ENCODE data around the gene ROR2.

The ROR2 gene

GRCh38 chr9:91603932-91604331, 346.1 kb downstream of the ROR2 start:
- no peak for DNase-seq

- DNase-seq, result no peak
Observed at GRCh38 chr9:91599564-91599963, 350.5 kb downstream of the ROR2 start.

- DNase-seq, result no peak
Observed at GRCh38 chr9:91591627-91592026, 358.4 kb downstream of the ROR2 start.

DNA sequence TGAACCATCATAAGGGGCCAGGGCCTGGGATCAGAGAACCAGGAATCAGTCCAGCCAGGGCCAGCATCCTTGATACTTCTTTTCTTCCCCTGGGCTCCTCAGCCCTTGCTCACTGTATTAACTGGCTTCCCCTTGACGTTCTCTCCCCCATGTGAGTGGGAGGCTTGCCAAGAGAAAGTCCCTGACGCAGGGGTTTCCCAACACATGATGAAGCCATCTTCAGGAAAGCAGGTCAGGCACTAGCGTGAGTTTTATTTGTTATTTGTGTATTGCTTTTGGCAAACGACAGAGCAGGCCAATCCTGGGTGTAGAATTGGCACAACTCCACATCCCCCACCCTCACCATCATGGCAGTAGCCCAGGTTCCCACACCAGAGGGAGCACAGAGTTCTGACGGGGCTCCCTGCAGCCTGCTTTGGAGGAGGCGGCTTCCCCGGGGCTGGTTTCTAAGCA, 360.9 kb downstream of the ROR2 start:
- no peak for DNase-seq

GRCh38 chr9:91586282-91586681, 363.7 kb downstream of the ROR2 start:
- no peak for DNase-seq

GRCh38 chr9:91583966-91584365, 366.1 kb downstream of the ROR2 start:
- DNase-seq, result no peak

DNA sequence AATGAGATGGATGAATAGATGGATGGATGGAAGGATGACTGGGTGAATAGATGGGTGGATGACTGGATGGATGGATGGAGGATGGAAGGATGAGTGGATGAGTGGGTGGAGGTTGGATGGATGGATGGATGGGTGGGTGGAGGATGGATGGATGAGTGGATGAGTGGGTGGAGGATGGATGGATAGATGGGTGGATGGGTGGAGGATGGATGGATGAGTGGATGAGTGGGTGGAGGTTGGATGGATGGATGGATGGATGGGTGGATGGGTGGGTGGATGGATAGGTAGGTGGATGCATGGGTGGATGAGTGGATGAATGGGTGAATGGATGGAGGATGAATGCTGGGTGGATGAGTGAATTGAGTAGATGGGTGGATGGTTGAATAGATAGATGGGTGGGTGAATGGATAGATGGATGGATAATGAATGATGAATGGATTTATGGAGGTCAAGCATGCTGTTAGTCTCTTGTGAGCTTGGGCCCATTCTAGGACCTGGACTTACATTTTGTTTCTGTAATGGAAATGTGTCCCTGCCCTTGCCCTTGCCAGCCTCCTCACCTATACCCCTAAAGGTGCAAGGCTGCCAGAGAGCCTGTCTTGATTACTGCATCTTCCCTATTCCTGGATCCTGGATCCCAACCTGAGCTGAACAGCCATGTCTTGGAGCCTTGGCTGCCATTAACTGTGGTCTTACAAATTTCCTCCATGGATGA, 366.7 kb downstream of the ROR2 start:
- DNase-seq, result no peak

- DNase-seq, result no peak
Observed at GRCh38 chr9:91582181-91582580, 367.8 kb downstream of the ROR2 start.

DNA sequence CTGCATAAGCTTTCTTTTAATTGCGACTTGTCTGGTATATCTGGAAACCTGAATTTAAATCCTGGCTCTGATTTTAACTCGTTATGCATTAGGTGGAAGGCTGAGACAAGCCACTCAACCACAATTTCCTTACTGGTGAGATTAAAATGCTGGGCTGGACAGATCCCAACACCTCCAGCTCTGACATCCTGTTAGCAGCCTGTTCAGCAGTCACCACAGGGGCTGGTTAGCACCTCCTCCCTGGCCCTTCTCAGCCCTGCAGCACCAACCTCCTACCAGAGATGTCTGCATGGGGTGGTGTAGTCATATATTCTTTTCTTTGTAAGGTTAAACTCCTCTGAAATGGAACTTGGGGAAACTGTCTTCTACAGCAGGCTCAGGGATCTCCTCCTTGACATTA, 369.9 kb downstream of the ROR2 start:
- no peak for DNase-seq

DNA sequence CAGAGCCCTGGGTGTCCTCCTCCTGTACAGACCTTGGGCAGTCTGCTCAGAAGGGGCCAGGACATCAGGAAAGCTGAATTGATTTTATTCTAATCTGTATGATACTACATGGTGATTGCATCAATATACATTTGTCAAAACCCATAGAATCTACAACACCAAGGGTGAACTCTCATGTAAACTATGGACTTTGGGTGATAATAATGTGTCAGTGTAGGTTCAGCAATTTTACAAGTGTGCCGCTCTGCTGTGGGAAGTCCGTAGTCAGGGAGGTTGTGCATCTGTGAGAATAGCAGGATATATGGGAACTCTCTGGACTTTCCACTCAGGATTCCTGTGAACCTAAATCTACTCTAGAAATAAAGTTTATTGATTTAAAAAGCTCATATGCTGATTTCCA, 371.1 kb downstream of the ROR2 start:
- DNase-seq, result no peak

- DNase-seq, result no peak
Observed at GRCh38 chr9:91577633-91578061, 372.4 kb downstream of the ROR2 start.

DNA sequence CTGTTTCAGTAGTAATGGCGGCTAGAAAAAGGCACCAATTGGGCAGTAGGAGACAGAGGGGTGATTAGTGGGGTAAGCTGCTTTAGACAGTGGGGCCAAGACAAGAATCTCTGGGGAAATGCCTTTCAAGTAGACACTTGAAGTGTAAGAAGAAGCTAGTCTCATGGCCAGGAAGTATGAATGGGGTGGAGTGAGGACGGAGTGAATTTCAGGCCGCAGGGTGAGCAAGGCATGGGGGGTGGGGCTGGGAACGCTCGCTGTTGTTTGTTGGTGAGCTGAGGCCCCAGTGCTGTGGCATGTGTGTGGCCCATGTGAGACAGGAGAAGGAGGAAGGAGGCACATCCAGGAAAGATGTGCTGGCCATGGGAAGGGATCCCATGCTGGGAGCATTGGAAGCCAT, 377.2 kb downstream of the ROR2 start:
- DNase-seq, result no peak

DNA sequence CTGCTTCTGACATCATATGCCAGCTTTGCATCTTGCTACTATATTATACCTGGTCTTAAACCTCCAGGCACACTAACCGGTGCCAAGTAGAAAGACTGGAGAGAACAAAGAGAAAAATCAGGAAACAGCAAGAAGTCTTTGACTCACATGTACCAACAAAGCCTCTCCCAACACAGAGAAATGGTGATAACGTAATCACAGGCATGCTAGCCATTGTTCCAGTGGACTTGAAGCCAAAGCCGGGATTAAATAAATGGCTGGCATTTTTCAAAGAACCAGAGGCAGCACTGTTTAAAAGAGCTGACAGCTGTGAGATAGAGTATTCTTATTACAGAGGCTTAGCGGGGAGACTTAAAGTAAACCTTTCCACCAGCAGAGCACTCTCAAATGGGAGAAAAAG, 378.0 kb downstream of the ROR2 start:
- DNase-seq, result no peak

DNA sequence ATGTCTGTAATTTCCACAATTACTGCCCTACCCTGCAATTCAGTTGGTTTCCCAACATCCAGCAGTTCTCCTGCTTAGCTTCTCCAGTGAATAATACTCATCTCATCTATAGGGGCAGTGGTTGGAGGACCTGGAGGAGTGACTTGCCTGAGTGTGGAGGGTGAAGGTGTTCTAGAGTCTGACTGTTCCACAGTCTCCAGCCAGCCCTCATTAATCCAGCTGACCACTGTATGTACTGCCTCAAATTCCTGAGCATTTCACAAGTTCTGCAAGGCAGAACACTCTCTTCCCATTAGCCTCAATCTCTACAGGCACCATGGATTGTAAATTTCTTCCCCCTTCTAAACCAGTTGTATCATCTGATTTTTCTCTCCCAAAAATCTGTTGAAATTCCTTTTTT, 379.0 kb downstream of the ROR2 start:
- DNase-seq, result no peak

DNA sequence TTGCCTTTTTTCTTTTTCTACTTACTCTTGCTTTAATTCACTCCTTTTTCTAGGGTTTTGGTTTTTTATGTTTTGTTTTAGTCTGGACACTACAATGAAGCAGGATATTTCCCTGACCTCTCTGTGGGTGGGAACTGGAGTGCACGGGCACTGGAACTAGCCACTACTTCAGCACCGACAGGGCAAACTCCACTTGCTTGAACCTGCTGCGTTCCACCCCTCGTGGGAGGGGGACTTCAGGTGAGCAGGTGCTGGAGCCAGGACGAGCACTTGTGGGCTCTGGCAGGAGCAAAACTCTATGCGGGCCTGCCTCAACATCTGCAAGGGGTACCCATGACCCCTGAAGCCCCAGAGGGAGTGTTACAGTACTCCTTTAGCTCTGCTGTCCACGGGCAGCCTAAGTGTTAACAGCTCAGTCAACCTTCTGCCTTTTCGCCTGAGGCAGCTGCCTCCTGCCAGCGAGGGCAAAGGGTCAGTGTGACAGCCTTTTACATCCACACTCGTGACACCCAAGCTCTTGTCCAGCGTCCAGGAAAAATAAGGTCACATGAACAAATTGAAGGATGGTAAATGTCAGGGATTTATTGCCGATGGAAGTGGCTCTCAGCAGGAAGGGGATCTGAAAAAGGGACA, 382.3 kb downstream of the ROR2 start:
- DNase-seq, result no peak

DNA sequence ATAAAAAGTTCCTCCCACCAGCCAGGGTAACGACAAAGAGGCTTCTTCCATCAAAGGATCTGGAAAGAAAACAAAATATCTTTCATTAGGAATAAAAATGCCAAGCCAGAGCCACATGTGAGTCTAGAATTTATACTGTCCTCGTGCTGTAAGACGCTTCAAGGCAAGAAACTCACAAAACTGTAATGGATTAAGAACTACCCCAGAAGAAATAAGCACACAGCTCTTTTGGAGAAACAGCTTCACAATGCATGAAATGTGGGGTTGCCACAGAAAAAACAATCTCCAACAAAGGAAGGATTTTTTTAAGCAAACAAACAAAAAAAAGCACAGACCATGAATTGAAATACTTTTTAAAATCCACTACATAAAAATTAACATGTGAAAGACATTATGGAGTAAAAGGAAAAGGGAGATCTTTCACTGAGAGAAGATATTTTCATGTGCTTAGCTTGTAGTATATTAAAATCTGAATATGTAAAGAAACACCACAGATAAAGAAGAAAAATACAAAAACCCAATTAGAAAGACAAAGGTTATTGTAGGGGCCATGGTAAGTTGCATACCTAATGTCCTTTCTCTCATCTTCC, 385.9 kb downstream of the ROR2 start:
- no peak for DNase-seq

DNA sequence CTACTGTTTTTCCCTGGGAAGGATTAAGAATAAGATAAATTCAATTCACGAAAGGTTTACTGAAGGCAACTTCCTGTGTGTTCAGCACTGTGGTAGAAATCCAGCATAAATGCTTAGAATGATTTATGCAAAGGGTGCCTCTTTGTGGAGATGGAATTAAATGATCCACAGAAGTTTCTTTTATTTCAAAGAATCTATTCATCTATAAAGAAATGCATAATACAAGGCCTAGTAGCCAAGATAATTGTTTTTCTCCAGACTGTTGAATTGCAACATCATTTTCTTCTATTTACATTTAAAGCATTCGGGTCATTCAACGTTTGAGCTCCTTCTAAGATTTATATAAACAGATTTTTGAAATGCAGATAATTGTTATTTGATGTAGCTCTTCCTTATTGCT, 387.6 kb downstream of the ROR2 start:
- DNase-seq, result no peak

- DNase-seq, result no peak
Observed at GRCh38 chr9:91560301-91560700, 389.7 kb downstream of the ROR2 start.

GRCh38 chr9:91558879-91559278, 391.1 kb downstream of the ROR2 start:
- DNase-seq, result no peak

DNA sequence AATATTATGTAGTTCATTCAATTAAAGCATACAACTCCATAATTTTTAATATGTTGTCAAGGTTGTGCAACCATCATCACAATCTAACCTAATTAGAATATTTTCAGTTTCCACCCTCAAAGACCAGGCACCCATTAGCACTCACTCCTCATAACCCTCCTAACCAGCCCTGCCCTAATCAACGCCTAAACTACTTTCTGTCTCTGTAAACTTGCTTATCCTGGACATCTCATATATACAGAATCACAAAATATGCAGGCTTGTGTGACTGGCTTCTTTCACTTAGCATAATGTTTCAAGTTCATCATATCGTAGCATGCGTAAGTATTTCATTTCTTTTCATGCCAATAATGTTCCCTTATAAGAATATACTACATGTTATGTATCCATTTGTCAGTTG, 391.6 kb downstream of the ROR2 start:
- no peak for DNase-seq

DNA sequence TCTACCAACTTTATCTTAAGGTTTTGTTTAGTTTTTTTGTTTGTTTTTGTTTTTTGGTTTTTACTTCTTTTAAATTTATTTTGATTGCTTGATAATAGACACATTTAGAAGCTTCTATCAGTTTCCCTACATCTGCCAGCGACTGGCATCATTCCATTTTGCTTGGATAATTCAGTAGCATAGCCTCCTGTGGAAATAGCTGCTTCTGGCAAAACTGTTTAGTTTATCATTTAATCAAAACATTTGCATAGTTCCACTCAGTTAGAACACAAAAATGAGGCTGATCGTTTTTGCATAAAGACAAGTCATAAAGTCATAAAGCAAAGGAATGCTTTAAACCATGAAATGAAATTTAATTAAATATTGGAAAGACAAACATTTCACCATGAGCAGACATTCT, 392.7 kb downstream of the ROR2 start:
- no peak for DNase-seq

GRCh38 chr9:91555132-91555531, 394.9 kb downstream of the ROR2 start:
- no peak for DNase-seq

DNA sequence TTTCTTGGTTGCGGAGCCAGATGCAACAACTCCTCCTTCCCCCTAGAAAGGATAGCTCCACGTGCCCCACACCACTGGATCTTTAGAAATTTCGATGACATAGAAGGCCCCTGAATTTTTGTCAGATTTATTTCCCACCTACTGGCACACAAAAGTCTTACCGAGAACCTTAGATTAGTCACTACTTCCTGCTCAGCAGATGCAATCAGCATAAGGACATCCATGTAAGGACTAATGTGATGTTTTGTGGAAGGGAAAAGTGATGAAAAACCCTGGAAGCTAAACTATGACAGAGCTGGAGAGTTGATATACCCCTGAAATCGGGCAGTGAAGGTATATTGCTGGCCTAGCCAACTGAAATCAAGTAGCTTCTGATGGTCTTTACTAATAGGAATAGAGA, 400.9 kb downstream of the ROR2 start:
- DNase-seq, result no peak

- DNase-seq, result no peak
Observed at GRCh38 chr9:91547081-91547480, 402.9 kb downstream of the ROR2 start.

DNA sequence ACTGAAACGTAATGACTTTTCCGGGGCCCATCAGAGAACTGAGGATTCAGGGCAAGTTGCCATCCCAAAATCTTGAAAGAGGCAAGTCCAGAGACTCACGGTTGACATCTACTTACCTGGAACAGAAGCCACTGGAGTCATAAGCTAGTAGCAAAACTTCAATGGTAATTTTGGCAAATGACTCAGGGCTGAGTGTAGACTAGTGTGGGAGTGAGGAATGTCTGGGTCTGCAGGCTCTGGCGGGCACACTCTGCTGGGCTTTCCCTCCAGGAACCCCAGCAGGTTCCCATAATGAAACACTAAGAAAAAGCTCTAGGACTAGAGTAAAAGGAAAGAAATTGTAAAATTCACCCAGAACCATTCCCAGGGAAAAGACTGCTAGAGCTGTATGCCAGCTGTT, 403.5 kb downstream of the ROR2 start:
- no peak for DNase-seq
